ENCODE measurements around the gene ARHGEF10L.
"Not testable (repeated sequence)": the region's sequence is repeated elsewhere in the genome, so short reads cannot be mapped to it uniquely, and the experiment has no call there.

The ARHGEF10L gene

GRCh38 chr1:17539477-17540254 lies at the start of gene ARHGEF10L:
ARHGEF10L (plus strand) TSS chr1:17539698; CDS start chr1:17580596, 40,898 bp downstream.
- H3K27ac ChIP-seq (ENCODE audit: low read length): peak within 1 kb of the TSS; percentile 76
- H3K9me3 ChIP-seq (ENCODE audit: insufficient read depth, low read depth, low read length): no peaks in the 10 kb centered on the region
- H3K4me1 ChIP-seq (ENCODE audit: insufficient read depth, low read length): peaks cover 16% of the 10 kb centered on the region; the same call in 1 of the 2 replicates
- H3K4me3 ChIP-seq (ENCODE audit: low read length): peak within 1 kb of the TSS; percentile 80
- no peaks in the 10 kb centered on the region for H3K36me3 ChIP-seq (ENCODE audit: insufficient read depth, low read depth, low read length)
- no peaks in the 10 kb centered on the region for H3K27me3 ChIP-seq (ENCODE audit: insufficient read depth, low read length)
- H3K9ac ChIP-seq (ENCODE audit: low read depth, low read length): peak within 1 kb of the TSS; percentile 86

- H3K36me3 ChIP-seq (ENCODE audit: insufficient read depth, low read depth, low read length); H3K9ac ChIP-seq (ENCODE audit: low read depth, low read length); H3K9me3 ChIP-seq (ENCODE audit: insufficient read depth, low read depth, low read length); H3K27ac ChIP-seq (ENCODE audit: low read length); H3K4me1 ChIP-seq (ENCODE audit: insufficient read depth, low read length); H3K27me3 ChIP-seq (ENCODE audit: insufficient read depth, low read length); H3K4me3 ChIP-seq (ENCODE audit: low read length): not testable (repeated sequence)
Observed at GRCh38 chr1:17489768-17490417, 49.6 kb upstream of the ARHGEF10L start.

GRCh38 chr1:17490667-17491066 lies 48.8 kb upstream of the ARHGEF10L start:
- not testable (repeated sequence) for H3K4me1 ChIP-seq (ENCODE audit: insufficient read depth, low read length); H3K9ac ChIP-seq (ENCODE audit: low read depth, low read length); H3K36me3 ChIP-seq (ENCODE audit: insufficient read depth, low read depth, low read length); H3K27me3 ChIP-seq (ENCODE audit: insufficient read depth, low read length); H3K27ac ChIP-seq (ENCODE audit: low read length); H3K9me3 ChIP-seq (ENCODE audit: insufficient read depth, low read depth, low read length); H3K4me3 ChIP-seq (ENCODE audit: low read length)

- no peaks in the 10 kb centered on the region for H3K27me3 ChIP-seq (ENCODE audit: insufficient read depth, low read length)
- no peaks in the 10 kb centered on the region for H3K9me3 ChIP-seq (ENCODE audit: insufficient read depth, low read depth, low read length)
- H3K4me1 ChIP-seq (ENCODE audit: insufficient read depth, low read length): no peaks in the 10 kb centered on the region
- H3K27ac ChIP-seq (ENCODE audit: low read length): no peak overlapping the region
- H3K9ac ChIP-seq (ENCODE audit: low read depth, low read length): no peak overlapping the region
- H3K36me3 ChIP-seq (ENCODE audit: insufficient read depth, low read depth, low read length): no peaks in the 10 kb centered on the region
- H3K4me3 ChIP-seq (ENCODE audit: low read length): no peak overlapping the region
Observed at GRCh38 chr1:17494114-17494729, 45.3 kb upstream of the ARHGEF10L start.

- no peak overlapping the region for H3K27ac ChIP-seq (ENCODE audit: low read length)
- no peaks in the 10 kb centered on the region for H3K4me1 ChIP-seq (ENCODE audit: insufficient read depth, low read length)
- no peaks in the 10 kb centered on the region for H3K36me3 ChIP-seq (ENCODE audit: insufficient read depth, low read depth, low read length)
- no peak overlapping the region for H3K4me3 ChIP-seq (ENCODE audit: low read length)
- no peaks in the 10 kb centered on the region for H3K9me3 ChIP-seq (ENCODE audit: insufficient read depth, low read depth, low read length)
- H3K9ac ChIP-seq (ENCODE audit: low read depth, low read length): no peak overlapping the region
- no peaks in the 10 kb centered on the region for H3K27me3 ChIP-seq (ENCODE audit: insufficient read depth, low read length)
Observed at GRCh38 chr1:17496419-17496818, 43.1 kb upstream of the ARHGEF10L start.

- no peaks in the 10 kb centered on the region for H3K27me3 ChIP-seq (ENCODE audit: insufficient read depth, low read length)
Observed at GRCh38 chr1:17498214-17498613, 41.3 kb upstream of the ARHGEF10L start.

GRCh38 chr1:17502326-17502778 lies 37.1 kb upstream of the ARHGEF10L start:
- H3K27ac ChIP-seq (ENCODE audit: low read length): no peak overlapping the region
- no peak overlapping the region for H3K4me3 ChIP-seq (ENCODE audit: low read length)
- no peak overlapping the region for H3K9ac ChIP-seq (ENCODE audit: low read depth, low read length)
- no peaks in the 10 kb centered on the region for H3K36me3 ChIP-seq (ENCODE audit: insufficient read depth, low read depth, low read length)
- H3K27me3 ChIP-seq (ENCODE audit: insufficient read depth, low read length): no peaks in the 10 kb centered on the region
- H3K4me1 ChIP-seq (ENCODE audit: insufficient read depth, low read length): no peaks in the 10 kb centered on the region
- no peaks in the 10 kb centered on the region for H3K9me3 ChIP-seq (ENCODE audit: insufficient read depth, low read depth, low read length)

More at GRCh38 chr1:17498214-17498613, 41.3 kb upstream of the ARHGEF10L start:
- H3K27ac ChIP-seq (ENCODE audit: low read length): no peak overlapping the region
- no peak overlapping the region for H3K9ac ChIP-seq (ENCODE audit: low read depth, low read length)
- H3K4me3 ChIP-seq (ENCODE audit: low read length): no peak overlapping the region
- no peaks in the 10 kb centered on the region for H3K4me1 ChIP-seq (ENCODE audit: insufficient read depth, low read length)
- no peaks in the 10 kb centered on the region for H3K36me3 ChIP-seq (ENCODE audit: insufficient read depth, low read depth, low read length)
- no peaks in the 10 kb centered on the region for H3K9me3 ChIP-seq (ENCODE audit: insufficient read depth, low read depth, low read length)

GRCh38 chr1:17503146-17503545 lies 36.4 kb upstream of the ARHGEF10L start:
- Histone ChIP-seq H3K9me3 (ENCODE audit: insufficient read depth, low read depth, low read length) (no peaks in the 10 kb centered on the region), H3K4me1 (ENCODE audit: insufficient read depth, low read length) (no peaks in the 10 kb centered on the region), H3K4me3 (ENCODE audit: low read length) (no peak overlapping the region), H3K9ac (ENCODE audit: low read depth, low read length) (no peak overlapping the region), H3K36me3 (ENCODE audit: insufficient read depth, low read depth, low read length) (no peaks in the 10 kb centered on the region), H3K27ac (ENCODE audit: low read length) (no peak overlapping the region), H3K27me3 (ENCODE audit: insufficient read depth, low read length) (no peaks in the 10 kb centered on the region)

- not testable (repeated sequence) for H3K4me1 ChIP-seq (ENCODE audit: insufficient read depth, low read length); H3K4me3 ChIP-seq (ENCODE audit: low read length); H3K27ac ChIP-seq (ENCODE audit: low read length); H3K9ac ChIP-seq (ENCODE audit: low read depth, low read length); H3K9me3 ChIP-seq (ENCODE audit: insufficient read depth, low read depth, low read length); H3K36me3 ChIP-seq (ENCODE audit: insufficient read depth, low read depth, low read length); H3K27me3 ChIP-seq (ENCODE audit: insufficient read depth, low read length)
Observed at GRCh38 chr1:17507200-17507599, 32.3 kb upstream of the ARHGEF10L start.

- Histone ChIP-seq H3K9ac (ENCODE audit: low read depth, low read length) (no peak overlapping the region), H3K9me3 (ENCODE audit: insufficient read depth, low read depth, low read length) (no peaks in the 10 kb centered on the region)
Observed at GRCh38 chr1:17507915-17508314, 31.6 kb upstream of the ARHGEF10L start.

GRCh38 chr1:17509363-17509762 lies 30.1 kb upstream of the ARHGEF10L start:
- H3K9me3 ChIP-seq (ENCODE audit: insufficient read depth, low read depth, low read length): no peaks in the 10 kb centered on the region
- no peak overlapping the region for H3K9ac ChIP-seq (ENCODE audit: low read depth, low read length)
- H3K27ac ChIP-seq (ENCODE audit: low read length): no peak overlapping the region
- H3K4me1 ChIP-seq (ENCODE audit: insufficient read depth, low read length): no peaks in the 10 kb centered on the region
- H3K27me3 ChIP-seq (ENCODE audit: insufficient read depth, low read length): no peaks in the 10 kb centered on the region
- no peak overlapping the region for H3K4me3 ChIP-seq (ENCODE audit: low read length)
- no peaks in the 10 kb centered on the region for H3K36me3 ChIP-seq (ENCODE audit: insufficient read depth, low read depth, low read length)

More at GRCh38 chr1:17507915-17508314, 31.6 kb upstream of the ARHGEF10L start:
- no peak overlapping the region for H3K27ac ChIP-seq (ENCODE audit: low read length)
- no peak overlapping the region for H3K4me3 ChIP-seq (ENCODE audit: low read length)
- H3K27me3 ChIP-seq (ENCODE audit: insufficient read depth, low read length): no peaks in the 10 kb centered on the region
- no peaks in the 10 kb centered on the region for H3K36me3 ChIP-seq (ENCODE audit: insufficient read depth, low read depth, low read length)
- H3K4me1 ChIP-seq (ENCODE audit: insufficient read depth, low read length): no peaks in the 10 kb centered on the region

GRCh38 chr1:17510138-17510537 lies 29.4 kb upstream of the ARHGEF10L start:
- H3K4me3 ChIP-seq (ENCODE audit: low read length): no peak overlapping the region
- no peak overlapping the region for H3K9ac ChIP-seq (ENCODE audit: low read depth, low read length)
- no peaks in the 10 kb centered on the region for H3K27me3 ChIP-seq (ENCODE audit: insufficient read depth, low read length)
- no peaks in the 10 kb centered on the region for H3K9me3 ChIP-seq (ENCODE audit: insufficient read depth, low read depth, low read length)
- no peak overlapping the region for H3K27ac ChIP-seq (ENCODE audit: low read length)
- H3K36me3 ChIP-seq (ENCODE audit: insufficient read depth, low read depth, low read length): no peaks in the 10 kb centered on the region
- no peaks in the 10 kb centered on the region for H3K4me1 ChIP-seq (ENCODE audit: insufficient read depth, low read length)

All from iPS-20b (cell line).